Mucosa of descending colon (tissue), 3 donors: ENCODE measurements around the gene ZNF446. TPM values are rescaled to one million over a fixed set of nuclear protein-coding genes. Genes with fewer than 3 reads are reported as not detected.
A peak's percentile ranks its signal among the peaks of the same experiment; 100 is the strongest.

Experiments used
- ATAC-seq: fragments of 200-7000 bp; cut with Tn5 transposase; one replicate; pipeline ENCODE4 v1.9.1; 2020; ENCODE audit warnings: mild to moderate bottlenecking, moderate library complexity
- DNase-seq, 3 donors: peaks; one replicate each; pipeline ENCODE4 v3.0.0-alpha.2; 2020
- H3K36me3 ChIP-seq: fragments of 200-600 bp; one replicate; pipeline ENCODE4 v1.8.0; 2021; ENCODE audit warnings: low read depth, mild to moderate bottlenecking
- H3K4me1 ChIP-seq: fragments of 200-600 bp; one replicate; pipeline ENCODE4 v1.8.0; 2021; ENCODE audit warnings: low read depth, mild to moderate bottlenecking
- H3K4me3 ChIP-seq: fragments of 200-600 bp; one replicate; pipeline ENCODE4 v1.8.0; 2021; ENCODE audit warnings: mild to moderate bottlenecking
- H3K9me3 ChIP-seq: fragments of 200-600 bp; one replicate; pipeline ENCODE4 v1.8.0; 2021; ENCODE audit warnings: mild to moderate bottlenecking
- intact Hi-C, 2 donors: fragments of 100-400 bp; cut with DNase I in 1 of 2; cut with micrococcal nuclease in 1 of 2; formaldehyde crosslinking; loops; one replicate each; pipeline versions ENCODE4 v1.11.0 to v1.11.1; 2022; cut with DNase I, micrococcal nuclease
- total RNA-seq, 3 donors: library from RNA; stranded (reverse); fragmentation: NEBNext Ultra II Directional in 2 of 3; extraction: Animal tissue kit (Norgen Biotek cat#: 25700) in 2 of 3; gene quantifications; one replicate each; pipeline versions ENCODE4 v1.2.1 to v1.2.4, GENCODE V29; 2021 to 2023
- TF ChIP-seq, protein P1 (sequence below): fragments of 200-600 bp; IDR thresholded peaks from one replicate; pipeline ENCODE4 v1.8.0; 2022; ENCODE audit warnings: antibody characterized with exemption, mild to moderate bottlenecking
- donor health status: DM: no; HTN: no; CAD: no; lungs with moderate emphysema.
- donor health status: DM: no; HTN: no; CAD: no.
- donor health status: DM: no; HTN: yes; CAD: no.

The ZNF446 gene
- total RNA-seq, 3 donors from 2014 or later = 9.4 to 12.6 (median 10.6) TPM

- Histone ChIP-seq H3K9me3 (no peaks in the 10 kb centered on the region), H3K36me3 (no peaks in the 10 kb centered on the region), H3K4me1 (peaks cover 34% of the 10 kb centered on the region), H3K4me3 (no peak overlapping the region)
- intact Hi-C loops = no loop called here
- TF ChIP-seq, protein P1, sequence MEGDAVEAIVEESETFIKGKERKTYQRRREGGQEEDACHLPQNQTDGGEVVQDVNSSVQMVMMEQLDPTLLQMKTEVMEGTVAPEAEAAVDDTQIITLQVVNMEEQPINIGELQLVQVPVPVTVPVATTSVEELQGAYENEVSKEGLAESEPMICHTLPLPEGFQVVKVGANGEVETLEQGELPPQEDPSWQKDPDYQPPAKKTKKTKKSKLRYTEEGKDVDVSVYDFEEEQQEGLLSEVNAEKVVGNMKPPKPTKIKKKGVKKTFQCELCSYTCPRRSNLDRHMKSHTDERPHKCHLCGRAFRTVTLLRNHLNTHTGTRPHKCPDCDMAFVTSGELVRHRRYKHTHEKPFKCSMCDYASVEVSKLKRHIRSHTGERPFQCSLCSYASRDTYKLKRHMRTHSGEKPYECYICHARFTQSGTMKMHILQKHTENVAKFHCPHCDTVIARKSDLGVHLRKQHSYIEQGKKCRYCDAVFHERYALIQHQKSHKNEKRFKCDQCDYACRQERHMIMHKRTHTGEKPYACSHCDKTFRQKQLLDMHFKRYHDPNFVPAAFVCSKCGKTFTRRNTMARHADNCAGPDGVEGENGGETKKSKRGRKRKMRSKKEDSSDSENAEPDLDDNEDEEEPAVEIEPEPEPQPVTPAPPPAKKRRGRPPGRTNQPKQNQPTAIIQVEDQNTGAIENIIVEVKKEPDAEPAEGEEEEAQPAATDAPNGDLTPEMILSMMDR = no peak
- DNase-seq = no peak
- ATAC-seq = no peak
Measured at GRCh38 chr19:58513213-58513693, 37.1 kb downstream of the ZNF446 start.

- DNase-seq (peak; percentile 93 to 95 (median 95)), ATAC-seq (peak; percentile 94)
- no peaks in the 10 kb centered on the region for H3K36me3 ChIP-seq
- peaks cover 39% of the 10 kb centered on the region for H3K4me1 ChIP-seq
- no peaks in the 10 kb centered on the region for H3K9me3 ChIP-seq
- intact Hi-C loops = no loop called here
- H3K4me3 ChIP-seq = no peak overlapping the region
- TF ChIP-seq, protein P1 = peak; percentile 97
Measured at GRCh38 chr19:58513694-58514563, 37.8 kb downstream of the ZNF446 start.

DNA sequence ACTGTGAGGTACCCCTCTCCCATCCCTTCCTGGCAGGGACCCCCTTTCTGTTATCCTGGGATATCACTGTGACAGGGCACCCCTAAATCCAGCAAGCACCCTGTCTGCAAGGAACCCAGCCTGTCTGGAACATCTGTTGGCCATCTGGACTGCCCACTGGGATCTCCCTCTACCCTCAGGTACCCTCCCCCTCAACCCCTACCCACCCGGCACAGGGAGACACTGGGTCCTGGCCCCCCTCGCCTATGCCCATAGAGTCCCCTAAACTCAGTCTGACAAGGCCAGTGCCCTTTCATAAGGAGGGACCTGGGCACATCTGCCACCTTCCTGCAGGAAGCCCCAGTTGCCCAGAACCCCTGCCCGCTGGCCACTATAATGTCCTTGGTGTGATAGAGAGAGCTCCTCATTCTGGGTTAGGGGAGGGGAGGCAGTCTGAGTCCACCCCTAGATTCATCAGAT lies 38.4 kb downstream of the ZNF446 start:
- DNase-seq (no peak), ATAC-seq (no peak)
- intact Hi-C loops = no loop called here
- Histone ChIP-seq H3K36me3 (no peaks in the 10 kb centered on the region), H3K4me1 (peaks cover 39% of the 10 kb centered on the region), H3K4me3 (no peak overlapping the region), H3K9me3 (no peaks in the 10 kb centered on the region)
- TF ChIP-seq, protein P1 = no peak

DNA sequence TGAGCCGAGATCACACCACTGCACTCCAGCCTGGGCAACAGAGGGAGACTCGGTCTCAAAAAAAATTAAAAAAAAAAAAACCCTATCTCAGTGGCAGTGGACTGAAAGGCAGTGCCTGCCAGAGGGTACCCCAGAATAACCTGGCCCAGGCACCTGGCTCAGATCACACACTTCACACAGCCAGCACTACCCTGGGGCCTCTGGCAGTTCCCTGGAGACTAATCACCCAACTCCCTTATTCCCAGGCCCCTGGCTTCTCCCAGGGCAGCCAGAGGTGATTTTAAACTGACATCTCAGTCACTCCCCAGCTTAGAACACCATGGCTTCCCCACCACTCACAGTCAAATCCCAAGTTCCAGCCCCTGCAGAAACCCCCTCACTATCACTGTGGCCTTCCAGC lies 39.1 kb downstream of the ZNF446 start:
- ATAC-seq = no peak
- Histone ChIP-seq H3K4me1 (peaks cover 41% of the 10 kb centered on the region), H3K36me3 (no peaks in the 10 kb centered on the region), H3K4me3 (no peak overlapping the region), H3K9me3 (no peaks in the 10 kb centered on the region)
- intact Hi-C loops = no loop called here
- DNase-seq = no peak
- TF ChIP-seq, protein P1 = no peak

DNA sequence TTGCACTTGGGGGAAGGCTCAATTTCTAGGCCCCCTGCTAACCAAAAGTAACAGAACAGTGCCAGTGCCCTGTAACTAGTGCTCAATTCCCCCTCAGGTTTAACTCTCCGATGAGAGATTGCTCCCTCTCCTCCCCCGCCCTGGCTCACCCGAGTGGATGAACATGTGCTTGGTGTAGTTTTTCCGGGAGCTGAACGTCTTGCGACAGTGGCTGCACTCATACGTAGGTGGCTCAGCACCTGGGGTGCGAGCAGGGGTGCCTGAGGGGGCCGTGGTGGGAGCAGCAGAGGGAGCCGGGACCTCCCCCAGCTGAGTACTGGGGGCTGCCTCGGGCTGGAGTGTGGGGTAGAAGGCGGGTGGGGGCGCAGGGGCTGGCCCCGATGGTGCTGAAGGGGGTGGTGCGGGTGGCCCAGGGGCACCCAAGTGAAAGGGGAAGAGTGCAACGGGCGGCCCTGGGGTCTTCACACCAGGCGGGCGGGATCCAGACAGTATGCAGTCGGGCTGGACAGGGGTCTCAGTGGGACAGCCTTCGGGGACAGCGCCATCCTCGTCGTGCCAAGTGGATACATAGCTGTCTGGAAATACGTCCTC lies 40.2 kb downstream of the ZNF446 start:
- no peaks in the 10 kb centered on the region for H3K36me3 ChIP-seq
- ATAC-seq (no peak), DNase-seq (no peak)
- peaks cover 45% of the 10 kb centered on the region for H3K4me1 ChIP-seq
- H3K9me3 ChIP-seq = no peaks in the 10 kb centered on the region
- H3K4me3 ChIP-seq = no peak overlapping the region
- intact Hi-C loops = no loop called here
- TF ChIP-seq, protein P1 = no peak
